ENCODE measurements around the gene RPL32.

DNA sequence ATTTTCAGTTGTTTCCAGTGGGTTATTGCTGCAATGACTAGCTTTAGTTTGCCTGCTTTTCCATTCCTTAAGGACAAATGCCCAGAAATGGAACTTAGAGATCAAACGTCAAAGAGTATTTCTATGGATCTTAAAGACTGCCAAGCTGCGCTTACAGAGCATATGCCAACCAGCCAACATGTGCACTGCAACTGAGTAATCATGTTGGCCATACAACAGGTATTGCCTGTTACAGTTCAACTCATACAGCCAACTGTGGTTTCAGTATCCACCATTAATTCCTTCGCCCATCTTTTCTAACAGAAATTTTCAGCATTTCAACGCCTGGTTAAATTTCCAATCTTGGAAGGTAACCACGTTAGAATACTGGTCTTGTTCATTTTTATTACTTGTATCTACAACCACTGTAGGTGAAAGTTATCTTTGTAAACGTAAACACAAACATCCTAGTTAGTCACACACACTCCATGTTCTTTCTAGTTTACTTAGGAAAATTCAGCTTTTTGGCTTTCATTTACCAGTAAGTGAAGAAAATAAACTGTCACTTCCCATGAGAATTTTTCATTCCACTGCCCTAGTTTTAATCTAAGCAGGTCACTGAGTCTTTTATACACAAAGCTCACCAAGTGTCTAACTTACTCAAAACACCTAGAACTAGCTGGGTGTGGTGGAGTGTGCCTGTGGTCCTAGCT lies 3.9 kb downstream of the RPL32 start:
- TF ChIP-seq, protein P1, sequence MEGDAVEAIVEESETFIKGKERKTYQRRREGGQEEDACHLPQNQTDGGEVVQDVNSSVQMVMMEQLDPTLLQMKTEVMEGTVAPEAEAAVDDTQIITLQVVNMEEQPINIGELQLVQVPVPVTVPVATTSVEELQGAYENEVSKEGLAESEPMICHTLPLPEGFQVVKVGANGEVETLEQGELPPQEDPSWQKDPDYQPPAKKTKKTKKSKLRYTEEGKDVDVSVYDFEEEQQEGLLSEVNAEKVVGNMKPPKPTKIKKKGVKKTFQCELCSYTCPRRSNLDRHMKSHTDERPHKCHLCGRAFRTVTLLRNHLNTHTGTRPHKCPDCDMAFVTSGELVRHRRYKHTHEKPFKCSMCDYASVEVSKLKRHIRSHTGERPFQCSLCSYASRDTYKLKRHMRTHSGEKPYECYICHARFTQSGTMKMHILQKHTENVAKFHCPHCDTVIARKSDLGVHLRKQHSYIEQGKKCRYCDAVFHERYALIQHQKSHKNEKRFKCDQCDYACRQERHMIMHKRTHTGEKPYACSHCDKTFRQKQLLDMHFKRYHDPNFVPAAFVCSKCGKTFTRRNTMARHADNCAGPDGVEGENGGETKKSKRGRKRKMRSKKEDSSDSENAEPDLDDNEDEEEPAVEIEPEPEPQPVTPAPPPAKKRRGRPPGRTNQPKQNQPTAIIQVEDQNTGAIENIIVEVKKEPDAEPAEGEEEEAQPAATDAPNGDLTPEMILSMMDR (conservative IDR thresholded peaks at IDR 0.05 in 1 of 2, IDR thresholded peaks at IDR 0.05 in 1 of 2; ENCODE audit: low read depth in 1 of 2, low read length in 2 of 2) = no peak
- TF ChIP-seq EZH2 (IDR thresholded peaks at IDR 0.05; ENCODE audit: low read length, missing control alignments) = no peak

All from fibroblast of lung (primary cell).